22Rv1 (cell line): ENCODE results near the gene OR1K1.

ENCODE experiments used
- ZFX ChIP-seq: fragments of 450-650 bp; IDR thresholded peaks from 2 replicates; pipeline ENCODE4 v1.6.1; 2017; ENCODE audit warnings: antibody characterized with exemption, borderline replicate concordance
- TF ChIP-seq, protein P1 (sequence below): fragments of 450-650 bp; IDR thresholded peaks from 2 replicates; pipeline ENCODE4 v1.5.1; 2017; ENCODE audit warnings: mild to moderate bottlenecking

DNA sequence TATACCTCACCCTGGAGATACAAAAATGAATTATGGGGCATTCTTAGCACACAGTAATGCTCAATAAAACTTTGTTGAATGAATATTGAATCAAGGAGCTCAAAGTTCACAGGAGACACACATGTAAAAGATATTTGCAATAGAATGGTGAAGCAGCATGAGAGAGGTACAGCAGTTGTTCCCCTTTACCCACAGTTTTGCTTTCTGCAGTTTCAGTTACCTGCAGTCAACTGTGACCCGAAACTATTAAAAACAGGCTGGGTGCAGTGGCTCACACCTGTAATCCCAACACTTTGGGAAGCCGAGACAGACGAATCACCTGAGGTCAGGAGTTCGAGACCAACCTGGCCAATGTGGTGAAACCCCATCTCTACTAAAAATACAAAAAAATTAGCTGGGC is 13.6 kb upstream of the OR1K1 start:
- TF ChIP-seq, protein P1, sequence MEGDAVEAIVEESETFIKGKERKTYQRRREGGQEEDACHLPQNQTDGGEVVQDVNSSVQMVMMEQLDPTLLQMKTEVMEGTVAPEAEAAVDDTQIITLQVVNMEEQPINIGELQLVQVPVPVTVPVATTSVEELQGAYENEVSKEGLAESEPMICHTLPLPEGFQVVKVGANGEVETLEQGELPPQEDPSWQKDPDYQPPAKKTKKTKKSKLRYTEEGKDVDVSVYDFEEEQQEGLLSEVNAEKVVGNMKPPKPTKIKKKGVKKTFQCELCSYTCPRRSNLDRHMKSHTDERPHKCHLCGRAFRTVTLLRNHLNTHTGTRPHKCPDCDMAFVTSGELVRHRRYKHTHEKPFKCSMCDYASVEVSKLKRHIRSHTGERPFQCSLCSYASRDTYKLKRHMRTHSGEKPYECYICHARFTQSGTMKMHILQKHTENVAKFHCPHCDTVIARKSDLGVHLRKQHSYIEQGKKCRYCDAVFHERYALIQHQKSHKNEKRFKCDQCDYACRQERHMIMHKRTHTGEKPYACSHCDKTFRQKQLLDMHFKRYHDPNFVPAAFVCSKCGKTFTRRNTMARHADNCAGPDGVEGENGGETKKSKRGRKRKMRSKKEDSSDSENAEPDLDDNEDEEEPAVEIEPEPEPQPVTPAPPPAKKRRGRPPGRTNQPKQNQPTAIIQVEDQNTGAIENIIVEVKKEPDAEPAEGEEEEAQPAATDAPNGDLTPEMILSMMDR = no peak
- no peak for TF ChIP-seq ZFX
